ENCODE measurements around the gene EIF6.
"Not testable (repeated sequence)": the region's sequence is repeated elsewhere in the genome, so short reads cannot be mapped to it uniquely, and the experiment has no call there.

Gene EIF6

GRCh38 chr20:35284267-35284991 is at the start of gene EIF6:
EIF6 (minus strand) TSS chr20:35284772; CDS start chr20:35284487, 285 bp downstream.
- peak; percentile 84 for DNase-seq (ENCODE audit: low read depth)

- no peak for DNase-seq (ENCODE audit: low read depth)
Measured at GRCh38 chr20:35333606-35334005, 49.0 kb upstream of the EIF6 start.

GRCh38 chr20:35332540-35333200 is 48.1 kb upstream of the EIF6 start:
- DNase-seq (ENCODE audit: low read depth), result no peak

- peak; percentile 79 for DNase-seq (ENCODE audit: low read depth)
Measured at GRCh38 chr20:35329435-35330139, 45.0 kb upstream of the EIF6 start.

DNA sequence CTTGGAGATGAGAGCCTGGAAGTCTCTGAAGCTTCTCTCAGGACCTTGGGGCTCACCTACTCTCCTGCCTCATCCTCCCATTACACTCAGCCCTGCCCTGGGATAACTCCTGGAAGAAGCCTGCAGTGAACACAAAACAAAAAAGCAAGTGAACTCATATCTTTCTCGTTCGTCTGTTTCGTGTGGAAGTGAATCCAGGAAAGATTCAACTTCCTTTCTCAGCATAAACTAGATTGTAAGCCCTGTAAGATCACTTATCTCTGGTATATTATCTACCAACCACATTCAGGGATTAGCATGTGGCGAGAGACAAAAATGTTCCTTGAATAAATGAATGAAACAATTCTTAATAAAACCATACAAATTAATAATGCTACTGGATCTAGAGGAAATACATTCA is 44.1 kb upstream of the EIF6 start:
- DNase-seq (ENCODE audit: low read depth), result no peak

DNA sequence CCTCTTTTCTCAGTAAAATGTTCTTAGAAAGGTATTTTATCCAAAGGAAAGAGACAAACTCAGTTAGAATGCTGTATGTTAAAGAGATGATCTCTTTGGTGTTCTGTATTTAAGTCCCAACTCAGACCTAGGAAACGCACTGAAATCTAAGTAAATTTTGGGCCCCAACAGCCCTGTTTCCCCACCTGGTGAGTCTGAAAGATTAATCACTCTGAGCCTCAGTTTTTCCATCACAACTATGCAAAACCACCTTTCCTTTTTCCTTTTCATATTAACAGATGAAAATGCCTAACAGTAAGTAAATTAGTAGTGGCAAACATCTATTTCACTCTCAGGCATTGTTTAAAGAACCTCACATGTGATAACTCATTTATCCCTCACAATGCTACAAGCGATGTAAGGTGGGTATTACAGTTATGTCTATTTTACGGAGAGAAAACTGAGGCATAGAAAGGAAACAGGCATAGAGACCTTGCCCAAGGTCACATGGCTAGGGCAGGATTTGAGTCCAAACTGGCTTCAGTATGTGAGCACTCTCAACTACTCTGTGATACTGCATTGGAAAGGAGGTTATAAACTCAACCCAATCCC is 43.6 kb upstream of the EIF6 start:
- DNase-seq (ENCODE audit: low read depth), result no peak

- DNase-seq (ENCODE audit: low read depth), result no peak
Measured at GRCh38 chr20:35327074-35327976, 42.8 kb upstream of the EIF6 start.

GRCh38 chr20:35326740-35327073 is 42.1 kb upstream of the EIF6 start:
- DNase-seq (ENCODE audit: low read depth), result no peak

DNA sequence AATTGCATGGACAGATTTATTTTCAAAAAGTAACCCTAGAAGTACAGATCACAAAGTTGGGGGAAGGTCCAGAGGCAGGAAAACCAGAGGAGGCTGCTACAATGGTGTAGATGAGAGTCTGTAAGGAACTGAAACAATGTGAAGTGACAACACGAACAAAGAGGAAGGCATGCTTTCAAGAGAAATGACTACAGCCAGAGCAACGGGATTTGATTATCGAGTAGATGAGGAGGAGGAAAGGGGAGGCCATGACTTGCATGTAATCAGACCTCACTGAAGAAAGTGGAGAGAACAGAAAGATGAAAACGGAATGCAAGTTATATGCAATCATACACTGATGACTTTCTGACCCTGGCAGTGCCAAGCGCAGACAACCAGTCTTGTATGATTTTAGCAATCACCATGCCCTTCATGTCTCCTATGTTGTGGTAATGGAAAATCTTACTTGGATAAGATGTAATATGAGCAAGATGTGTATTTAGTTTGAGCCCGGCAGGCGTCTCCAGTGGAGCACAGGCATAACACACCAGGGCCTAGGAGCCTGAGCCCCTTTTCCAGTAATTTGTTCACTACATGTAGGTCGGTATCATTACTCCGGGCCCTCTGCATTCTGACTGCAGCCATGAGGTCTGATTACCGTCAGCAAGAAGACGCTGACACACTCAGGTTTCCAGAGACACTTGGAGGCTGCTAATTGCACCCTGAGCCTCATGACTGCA is 41.6 kb upstream of the EIF6 start:
- no peak for DNase-seq (ENCODE audit: low read depth)

DNA sequence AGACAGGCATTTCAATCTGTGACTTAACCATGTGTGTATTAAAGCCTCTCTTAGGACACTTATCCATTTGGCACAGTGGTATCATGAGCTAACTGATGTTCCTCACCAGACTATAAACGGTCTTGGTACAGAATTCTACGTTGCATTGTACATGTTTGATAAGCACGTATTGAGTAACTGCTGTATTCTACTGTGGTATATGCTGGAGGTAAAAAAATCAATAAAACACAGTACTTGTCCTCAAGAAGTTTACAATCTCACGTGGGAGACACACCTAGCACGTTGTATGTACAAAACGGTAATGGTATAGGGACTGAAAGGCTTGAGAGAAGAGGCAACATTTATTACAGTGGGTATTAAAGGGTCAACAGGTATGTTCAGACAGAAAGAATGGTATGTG is 40.8 kb upstream of the EIF6 start:
- DNase-seq (ENCODE audit: low read depth), result no peak

GRCh38 chr20:35320396-35321126 is 36.0 kb upstream of the EIF6 start:
- DNase-seq (ENCODE audit: low read depth), result no peak

DNA sequence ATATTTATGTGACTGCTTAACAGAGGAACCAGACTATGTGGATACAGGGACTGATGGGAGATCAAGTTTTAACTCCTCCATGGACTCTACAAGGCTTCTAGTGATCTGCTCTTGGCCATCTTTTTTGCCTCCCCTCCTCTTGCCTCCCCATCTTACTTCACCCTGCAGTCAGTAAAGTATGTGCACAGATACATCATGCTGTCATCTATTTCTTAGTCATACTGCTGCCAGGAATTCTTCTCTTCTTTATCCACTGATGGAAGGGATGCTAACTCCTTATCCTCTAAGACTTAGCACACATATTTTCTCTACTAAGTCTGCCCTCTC is 35.3 kb upstream of the EIF6 start:
- DNase-seq (ENCODE audit: low read depth), result no peak

DNA sequence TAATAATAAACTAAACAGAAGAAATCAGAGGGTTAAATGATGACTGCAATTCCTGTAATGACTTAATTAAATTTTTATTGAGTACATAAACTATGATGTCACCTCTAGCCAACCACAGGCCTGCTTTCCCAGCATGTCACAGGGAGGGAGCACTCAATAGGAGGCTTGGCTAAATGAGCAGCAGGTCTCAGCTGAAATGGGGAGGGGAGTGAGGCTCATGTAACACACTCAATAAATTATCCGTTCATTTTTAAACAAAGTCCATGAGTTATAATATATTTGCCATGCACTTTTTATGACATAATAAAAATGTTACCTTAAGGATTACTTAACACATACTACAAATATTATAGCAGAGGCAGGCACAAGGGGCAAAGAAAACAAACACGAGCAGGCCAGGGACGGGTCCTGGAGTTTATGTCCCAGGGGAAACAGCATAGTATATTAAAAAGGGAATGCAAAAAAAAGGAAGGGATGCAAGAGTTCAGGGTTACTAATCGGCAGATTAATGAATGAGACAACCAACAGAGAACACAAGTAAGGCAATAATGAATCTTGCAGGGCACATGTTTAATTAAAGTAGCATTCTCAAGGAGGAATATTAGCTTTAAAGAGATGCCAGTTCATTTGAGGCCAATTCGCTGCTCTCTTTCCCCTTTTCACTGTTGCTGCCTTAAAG is 34.8 kb upstream of the EIF6 start:
- no peak for DNase-seq (ENCODE audit: low read depth)

- no peak for DNase-seq (ENCODE audit: low read depth)
Measured at GRCh38 chr20:35318502-35319157, 34.1 kb upstream of the EIF6 start.

GRCh38 chr20:35317416-35318210 is 33.0 kb upstream of the EIF6 start:
- DNase-seq (ENCODE audit: low read depth), result no peak

- no peak for DNase-seq (ENCODE audit: low read depth)
Measured at GRCh38 chr20:35316086-35316485, 31.5 kb upstream of the EIF6 start.

GRCh38 chr20:35315632-35316020 is 31.1 kb upstream of the EIF6 start:
- not testable (repeated sequence) for DNase-seq (ENCODE audit: low read depth)

DNA sequence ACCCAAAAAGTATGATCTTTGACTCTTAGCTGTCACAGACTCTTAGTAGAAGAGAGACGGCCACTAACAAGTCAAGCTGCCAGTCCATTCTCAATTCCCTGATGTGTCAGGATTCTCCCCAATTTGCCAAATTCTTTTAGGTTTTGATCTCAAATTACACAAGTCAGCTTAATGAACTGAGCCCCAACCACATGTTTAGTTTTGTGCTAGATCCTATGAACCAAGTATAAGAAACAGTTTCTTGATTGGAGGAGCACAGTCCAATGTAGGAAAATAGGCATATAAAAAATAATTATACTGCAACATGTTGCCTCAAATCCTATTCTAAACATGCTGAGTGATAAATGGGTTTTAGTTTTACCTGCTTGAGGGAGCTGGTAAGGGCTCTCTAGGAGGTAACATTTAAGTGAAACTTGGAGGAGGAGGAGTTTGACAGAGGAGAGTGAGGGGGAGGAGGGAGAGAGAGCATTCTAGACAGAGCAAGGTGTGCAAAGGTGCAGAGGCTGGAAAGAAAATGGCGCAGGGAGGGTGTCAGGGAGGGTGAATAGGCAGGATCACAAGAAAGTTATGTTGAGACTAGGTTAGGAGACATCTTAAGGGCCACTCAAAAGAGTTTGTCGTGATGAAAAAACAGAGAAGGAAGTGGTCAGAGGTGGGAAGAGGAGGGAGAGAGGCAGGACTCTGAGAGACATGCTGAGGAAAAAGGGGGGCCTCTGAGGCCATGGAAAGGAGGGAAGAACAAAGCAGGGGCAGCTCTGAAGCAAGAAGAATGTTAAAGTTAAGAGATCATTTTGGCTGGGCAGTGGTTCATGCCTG is 30.5 kb upstream of the EIF6 start:
- no peak for DNase-seq (ENCODE audit: low read depth)
